HepG2 (cell line): ENCODE results near the gene LDAH. TPM values are rescaled to one million over a fixed set of nuclear protein-coding genes. Genes with fewer than 3 reads are reported as not detected.

Source experiments
- CREM ChIP-seq, 2 experiments: sonication (generic) in 1 of 2; formaldehyde crosslinking in 1 of 2; IDR thresholded peaks; 2 replicates each; pipeline versions ENCODE4 v1.4.0 to v1.6.1; 2016 to 2020; ENCODE audit warnings: antibody characterized with exemption in 1 of 2, mild to moderate bottlenecking in 1 of 2, missing genetic modification reagents in 1 of 2
- HOXA7 ChIP-seq: sonication (generic); formaldehyde crosslinking; IDR thresholded peaks from 2 replicates; pipeline ENCODE4 v1.8.1; 2022; ENCODE audit warnings: mild to moderate bottlenecking, missing genetic modification reagents, moderate library complexity
- IRX3 ChIP-seq: sonication (generic); formaldehyde crosslinking; IDR thresholded peaks from 2 replicates; pipeline ENCODE4 v1.8.1; 2023; ENCODE audit warnings: mild to moderate bottlenecking, low read depth, missing genetic modification reagents, borderline replicate concordance
- NFAT5 ChIP-seq: sonication (generic); formaldehyde crosslinking; IDR thresholded peaks from 2 replicates; pipeline ENCODE4 v1.4.0; 2020; ENCODE audit warnings: missing genetic modification reagents
- SMARCE1 ChIP-seq: fragments of 450-650 bp; IDR thresholded peaks from 2 replicates; pipeline ENCODE4 v1.6.1; 2017; ENCODE audit warnings: borderline replicate concordance
- TEF ChIP-seq: sonication (generic); formaldehyde crosslinking; IDR thresholded peaks from 2 replicates; pipeline ENCODE4 v1.5.0; 2020; ENCODE audit warnings: missing genetic modification reagents
- ZKSCAN5 ChIP-seq: sonication (generic); formaldehyde crosslinking; IDR thresholded peaks from 2 replicates; pipeline ENCODE4 v1.5.1; 2020; ENCODE audit warnings: mild to moderate bottlenecking, missing genetic modification reagents
- ZNF317 ChIP-seq: sonication (generic); formaldehyde crosslinking; IDR thresholded peaks from 2 replicates; pipeline ENCODE4 v1.5.0; 2020; ENCODE audit warnings: mild to moderate bottlenecking, missing genetic modification reagents
- ZSCAN21 ChIP-seq: sonication (generic); formaldehyde crosslinking; IDR thresholded peaks from 2 replicates; pipeline ENCODE4 v1.8.0; 2022; ENCODE audit warnings: mild to moderate bottlenecking, missing genetic modification reagents, moderate library complexity, borderline replicate concordance
- polyA plus RNA-seq, 8 experiments: library from polyadenylated mRNA; depleted of rRNA in 3 of 8; stranded (reverse) in 7 of 8; unstranded in 1 of 8; fragments of >200 nt; fragmentation: Illumina TruSeq in 4 of 8; extraction: Trizol in 4 of 8; gene quantifications; 2 replicates each; pipeline versions ENCODE4 v1.2.1 to v1.2.3, GENCODE V29; 2011 to 2016; ENCODE audit warnings: low read depth in 4 of 8, missing spikeins in 1 of 8, mixed read lengths in 1 of 8; ENCODE audit not compliant: insufficient read depth in 1 of 8
- total RNA-seq, 5 experiments: library from RNA; depleted of rRNA; stranded (reverse); fragments of >200 nt; fragmentation: Illumina TruSeq; extraction: Trizol; gene quantifications; 2 replicates each; pipeline ENCODE4 v1.2.3, GENCODE V29; 2016; ENCODE audit warnings: low read depth in 1 of 5
- TF ChIP-seq, protein P1 (sequence below): sonication (generic); formaldehyde crosslinking; IDR thresholded peaks from 2 replicates; pipeline ENCODE4 v1.4.0; 2020; ENCODE audit warnings: missing genetic modification reagents; ENCODE audit errors: not compliant biosample characterization
- TF ChIP-seq, protein P2 (sequence below): sonication (generic); formaldehyde crosslinking; conservative IDR thresholded peaks from 2 replicates; pipeline ENCODE4 v1.8.0; 2022; ENCODE audit warnings: low read depth, missing genetic modification reagents

Gene LDAH
- total and polyA plus RNA-seq, 2 of the 13 experiments (the other 11 are each of a cell fraction or from before 2014, with no cell fraction given), result 28.8 to 46.2 TPM

GRCh38 chr2:20635675-20636584 is 187.0 kb downstream of the LDAH start (continued):
- TF ChIP-seq NFAT5 (CRISPR knock-in tag), result no peak
- TF ChIP-seq, protein P1, sequence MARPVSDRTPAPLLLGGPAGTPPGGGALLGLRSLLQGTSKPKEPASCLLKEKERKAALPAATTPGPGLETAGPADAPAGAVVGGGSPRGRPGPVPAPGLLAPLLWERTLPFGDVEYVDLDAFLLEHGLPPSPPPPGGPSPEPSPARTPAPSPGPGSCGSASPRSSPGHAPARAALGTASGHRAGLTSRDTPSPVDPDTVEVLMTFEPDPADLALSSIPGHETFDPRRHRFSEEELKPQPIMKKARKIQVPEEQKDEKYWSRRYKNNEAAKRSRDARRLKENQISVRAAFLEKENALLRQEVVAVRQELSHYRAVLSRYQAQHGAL, result no peak
- TF ChIP-seq IRX3 (CRISPR knock-in tag), result no peak
- TF ChIP-seq, protein P2, sequence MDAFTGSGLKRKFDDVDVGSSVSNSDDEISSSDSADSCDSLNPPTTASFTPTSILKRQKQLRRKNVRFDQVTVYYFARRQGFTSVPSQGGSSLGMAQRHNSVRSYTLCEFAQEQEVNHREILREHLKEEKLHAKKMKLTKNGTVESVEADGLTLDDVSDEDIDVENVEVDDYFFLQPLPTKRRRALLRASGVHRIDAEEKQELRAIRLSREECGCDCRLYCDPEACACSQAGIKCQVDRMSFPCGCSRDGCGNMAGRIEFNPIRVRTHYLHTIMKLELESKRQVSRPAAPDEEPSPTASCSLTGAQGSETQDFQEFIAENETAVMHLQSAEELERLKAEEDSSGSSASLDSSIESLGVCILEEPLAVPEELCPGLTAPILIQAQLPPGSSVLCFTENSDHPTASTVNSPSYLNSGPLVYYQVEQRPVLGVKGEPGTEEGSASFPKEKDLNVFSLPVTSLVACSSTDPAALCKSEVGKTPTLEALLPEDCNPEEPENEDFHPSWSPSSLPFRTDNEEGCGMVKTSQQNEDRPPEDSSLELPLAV, result no peak
- TF ChIP-seq ZNF317 (CRISPR knock-in tag), result peak; percentile 32; the same call in 1 of the 2 replicates
- peak; percentile 76; the same call in 1 of the 2 replicates for TF ChIP-seq ZSCAN21 (CRISPR knock-in tag)
- no peak for TF ChIP-seq ZKSCAN5
- no peak for TF ChIP-seq SMARCE1
- TF ChIP-seq HOXA7 (CRISPR knock-in tag), result no peak
- no peak for TF ChIP-seq TEF (CRISPR knock-in tag)
- TF ChIP-seq CREM (IDR thresholded peaks at IDR 0.05), result no peak
- no peak for TF ChIP-seq CREM (CRISPR knock-in tag; IDR thresholded peaks at IDR 0.05)
